Measurements from ENCODE around the gene ZFYVE28.

GRCh38 chr4:2267841-2268240 lies 150.6 kb downstream of the ZFYVE28 start:
- TF ChIP-seq CTCF (IDR thresholded peaks at IDR 0.05), result no peak
- no peak for TF ChIP-seq POLR2A (IDR thresholded peaks at IDR 0.05)

Measured in ovary (tissue), 3 donors.